WTC11 (cell line): Measurements from ENCODE around the gene HEPHL1.

Source experiments
- ATF3 ChIP-seq: sonication (generic); formaldehyde crosslinking; conservative IDR thresholded peaks from 2 replicates; pipeline ENCODE4 v1.8.1; 2022; ENCODE audit warnings: mild to moderate bottlenecking, missing genetic modification reagents
- CREM ChIP-seq: sonication (generic); formaldehyde crosslinking; IDR thresholded peaks from 2 replicates; pipeline ENCODE4 v1.8.1; 2022; ENCODE audit warnings: mild to moderate bottlenecking, missing genetic modification reagents, moderate library complexity
- CTCF ChIP-seq: fragments of 200-600 bp; IDR thresholded peaks from 2 replicates; pipeline ENCODE4 v1.8.0; 2022; ENCODE audit warnings: antibody characterized with exemption
- ELF4 ChIP-seq: sonication (generic); formaldehyde crosslinking; IDR thresholded peaks from 2 replicates; pipeline ENCODE4 v1.8.1; 2022; ENCODE audit warnings: low read depth, mild to moderate bottlenecking, moderate library complexity, missing genetic modification reagents
- ESRRA ChIP-seq: sonication (generic); formaldehyde crosslinking; IDR thresholded peaks from 2 replicates; pipeline ENCODE4 v1.8.1; 2022; ENCODE audit warnings: mild to moderate bottlenecking, missing genetic modification reagents, borderline replicate concordance
- FOXP1 ChIP-seq: sonication (generic); formaldehyde crosslinking; IDR thresholded peaks from 2 replicates; pipeline ENCODE4 v1.8.0; 2022; ENCODE audit warnings: missing genetic modification reagents, mild to moderate bottlenecking, moderate library complexity, borderline replicate concordance
- IRF2 ChIP-seq: sonication (generic); formaldehyde crosslinking; IDR thresholded peaks from 2 replicates; pipeline ENCODE4 v1.8.0; 2022; ENCODE audit warnings: low read depth, missing genetic modification reagents, borderline replicate concordance
- MYBL2 ChIP-seq: sonication (generic); formaldehyde crosslinking; IDR thresholded peaks from 2 replicates; pipeline ENCODE4 v1.8.1; 2023; ENCODE audit warnings: mild to moderate bottlenecking, moderate library complexity, missing genetic modification reagents
- RELA ChIP-seq: sonication (generic); formaldehyde crosslinking; IDR thresholded peaks from 2 replicates; pipeline ENCODE4 v1.8.1; 2022; ENCODE audit warnings: missing genetic modification reagents, mild to moderate bottlenecking, borderline replicate concordance
- ZNF232 ChIP-seq: sonication (generic); formaldehyde crosslinking; IDR thresholded peaks from 2 replicates; pipeline ENCODE4 v1.8.0; 2022; ENCODE audit warnings: mild to moderate bottlenecking, missing genetic modification reagents
- TF ChIP-seq, protein P1 (sequence below): sonication (generic); formaldehyde crosslinking; IDR thresholded peaks from 2 replicates; pipeline ENCODE4 v1.8.1; 2023; ENCODE audit warnings: mild to moderate bottlenecking, moderate library complexity, missing genetic modification reagents
- TF ChIP-seq, protein P2 (sequence below): sonication (generic); formaldehyde crosslinking; IDR thresholded peaks from 2 replicates; pipeline ENCODE4 v1.8.1; 2022; ENCODE audit warnings: missing genetic modification reagents, borderline replicate concordance
- TF ChIP-seq, protein P3 (sequence below): sonication (generic); formaldehyde crosslinking; IDR thresholded peaks from 2 replicates; pipeline ENCODE4 v1.8.1; 2022; ENCODE audit warnings: mild to moderate bottlenecking, moderate library complexity, missing genetic modification reagents

GRCh38 chr11:94139416-94139815 lies 118.3 kb downstream of the HEPHL1 start:
- no peak for TF ChIP-seq CTCF
- TF ChIP-seq, protein P1, sequence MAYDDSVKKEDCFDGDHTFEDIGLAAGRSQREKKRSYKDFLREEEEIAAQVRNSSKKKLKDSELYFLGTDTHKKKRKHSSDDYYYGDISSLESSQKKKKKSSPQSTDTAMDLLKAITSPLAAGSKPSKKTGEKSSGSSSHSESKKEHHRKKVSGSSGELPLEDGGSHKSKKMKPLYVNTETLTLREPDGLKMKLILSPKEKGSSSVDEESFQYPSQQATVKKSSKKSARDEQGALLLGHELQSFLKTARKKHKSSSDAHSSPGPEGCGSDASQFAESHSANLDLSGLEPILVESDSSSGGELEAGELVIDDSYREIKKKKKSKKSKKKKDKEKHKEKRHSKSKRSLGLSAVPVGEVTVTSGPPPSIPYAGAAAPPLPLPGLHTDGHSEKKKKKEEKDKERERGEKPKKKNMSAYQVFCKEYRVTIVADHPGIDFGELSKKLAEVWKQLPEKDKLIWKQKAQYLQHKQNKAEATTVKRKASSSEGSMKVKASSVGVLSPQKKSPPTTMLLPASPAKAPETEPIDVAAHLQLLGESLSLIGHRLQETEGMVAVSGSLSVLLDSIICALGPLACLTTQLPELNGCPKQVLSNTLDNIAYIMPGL (CRISPR knock-in tag) = no peak
- no peak for TF ChIP-seq FOXP1 (CRISPR knock-in tag)
- TF ChIP-seq MYBL2 (CRISPR knock-in tag) = no peak
- no peak for TF ChIP-seq ZNF232
- TF ChIP-seq CREM = no peak
- no peak for TF ChIP-seq ATF3 (CRISPR knock-in tag)
- TF ChIP-seq ELF4 (CRISPR knock-in tag) = no peak
- TF ChIP-seq, protein P2, sequence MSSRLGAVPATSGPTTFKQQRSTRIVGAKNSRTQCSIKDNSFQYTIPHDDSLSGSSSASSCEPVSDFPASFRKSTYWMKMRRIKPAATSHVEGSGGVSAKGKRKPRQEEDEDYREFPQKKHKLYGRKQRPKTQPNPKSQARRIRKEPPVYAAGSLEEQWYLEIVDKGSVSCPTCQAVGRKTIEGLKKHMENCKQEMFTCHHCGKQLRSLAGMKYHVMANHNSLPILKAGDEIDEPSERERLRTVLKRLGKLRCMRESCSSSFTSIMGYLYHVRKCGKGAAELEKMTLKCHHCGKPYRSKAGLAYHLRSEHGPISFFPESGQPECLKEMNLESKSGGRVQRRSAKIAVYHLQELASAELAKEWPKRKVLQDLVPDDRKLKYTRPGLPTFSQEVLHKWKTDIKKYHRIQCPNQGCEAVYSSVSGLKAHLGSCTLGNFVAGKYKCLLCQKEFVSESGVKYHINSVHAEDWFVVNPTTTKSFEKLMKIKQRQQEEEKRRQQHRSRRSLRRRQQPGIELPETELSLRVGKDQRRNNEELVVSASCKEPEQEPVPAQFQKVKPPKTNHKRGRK (CRISPR knock-in tag) = no peak
- no peak for TF ChIP-seq RELA (CRISPR knock-in tag)
- TF ChIP-seq ESRRA = no peak
- TF ChIP-seq, protein P3, sequence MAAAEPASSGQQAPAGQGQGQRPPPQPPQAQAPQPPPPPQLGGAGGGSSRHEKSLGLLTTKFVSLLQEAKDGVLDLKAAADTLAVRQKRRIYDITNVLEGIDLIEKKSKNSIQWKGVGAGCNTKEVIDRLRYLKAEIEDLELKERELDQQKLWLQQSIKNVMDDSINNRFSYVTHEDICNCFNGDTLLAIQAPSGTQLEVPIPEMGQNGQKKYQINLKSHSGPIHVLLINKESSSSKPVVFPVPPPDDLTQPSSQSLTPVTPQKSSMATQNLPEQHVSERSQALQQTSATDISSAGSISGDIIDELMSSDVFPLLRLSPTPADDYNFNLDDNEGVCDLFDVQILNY (CRISPR knock-in tag) = no peak
- TF ChIP-seq IRF2 (CRISPR knock-in tag) = no peak
